Measurements from ENCODE around the gene AQP1. TPM values are rescaled to one million over a fixed set of nuclear protein-coding genes. Genes with fewer than 3 reads are reported as not detected.

Gene AQP1
- total RNA-seq, 1 experiment from 2014 or later, result not detected

DNA sequence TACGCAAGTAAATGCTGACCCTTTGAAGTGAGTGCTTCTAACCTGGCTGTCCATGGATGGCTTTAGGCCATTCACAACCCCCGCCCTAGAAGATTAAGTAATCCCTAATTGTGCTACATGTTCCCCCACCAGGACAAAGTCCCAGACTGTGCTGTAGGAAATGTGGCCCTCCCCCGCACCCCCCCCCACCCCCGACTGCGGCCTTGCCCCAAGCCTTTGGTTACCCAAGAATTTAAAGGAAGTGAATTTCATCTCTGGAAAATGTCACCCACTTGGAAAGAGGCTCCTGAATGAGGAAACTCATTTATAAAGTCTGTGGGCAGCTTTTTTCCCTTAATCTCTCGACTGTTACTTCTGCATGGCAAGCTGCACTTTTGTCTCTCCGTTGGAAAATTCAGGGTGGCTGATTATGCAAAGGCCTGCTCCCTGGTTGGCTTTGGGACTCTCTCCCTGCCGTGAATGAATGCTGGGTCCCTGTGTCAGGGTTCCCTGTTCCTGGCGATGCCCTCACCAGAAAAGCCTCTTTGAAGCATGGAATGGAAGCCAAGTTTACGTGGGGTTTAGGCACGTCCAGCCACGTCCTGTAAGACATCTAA, 31.4 kb upstream of the AQP1 start:
- in situ Hi-C loops (cut with HindIII; ENCODE audit: low sequenced_read_pairs), result no loop called here
- no peak for DNase-seq (ENCODE audit: low spot score)

DNA sequence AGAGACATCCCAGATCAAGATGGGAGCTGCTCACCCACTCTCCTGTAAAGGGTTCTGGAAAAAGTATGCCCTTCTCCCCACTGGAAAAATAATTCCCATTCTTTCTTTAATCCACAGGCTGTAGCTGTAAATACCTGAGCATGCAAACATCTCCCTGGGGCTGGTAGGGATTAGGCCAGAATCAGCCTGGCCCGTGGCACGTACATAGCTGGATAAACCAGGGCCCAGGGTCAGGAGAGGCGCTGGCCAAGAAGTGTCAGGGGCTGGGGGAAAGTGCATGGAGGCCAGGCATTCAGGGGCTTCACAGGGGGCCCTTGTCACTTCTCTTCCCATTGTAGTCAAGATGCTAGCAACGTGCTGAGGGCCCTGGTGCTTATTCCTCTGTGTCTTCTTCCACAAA, 30.7 kb upstream of the AQP1 start:
- in situ Hi-C loops (cut with HindIII; ENCODE audit: low sequenced_read_pairs), result no loop called here
- DNase-seq (ENCODE audit: low spot score), result no peak

- in situ Hi-C loops (cut with HindIII; ENCODE audit: low sequenced_read_pairs), result no loop called here
- no peak for DNase-seq (ENCODE audit: low spot score)
These were observed 30.2 kb upstream of the AQP1 start for GRCh38 chr7:30881448-30881847.

DNA sequence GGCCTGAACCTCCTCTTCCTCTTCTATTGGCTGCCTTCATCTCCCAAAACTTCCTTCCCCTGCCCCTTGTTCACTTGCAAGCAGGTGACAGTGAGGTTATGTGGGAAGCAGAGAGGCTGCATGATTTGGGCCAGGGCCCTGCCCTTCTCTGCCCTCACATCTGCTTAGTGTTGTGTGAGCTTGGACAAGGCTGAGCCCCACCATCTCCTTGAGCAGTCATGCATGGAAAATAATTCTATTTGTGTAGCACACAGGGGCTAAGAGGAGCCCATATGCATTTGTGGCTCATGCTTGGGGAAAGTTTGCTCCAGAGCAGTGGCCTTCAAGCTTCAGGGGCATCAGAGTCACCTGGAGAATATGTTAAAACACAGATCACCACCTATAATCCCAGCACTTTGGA, 26.8 kb upstream of the AQP1 start:
- in situ Hi-C loops (cut with HindIII; ENCODE audit: low sequenced_read_pairs), result no loop called here
- no peak for DNase-seq (ENCODE audit: low spot score)

DNA sequence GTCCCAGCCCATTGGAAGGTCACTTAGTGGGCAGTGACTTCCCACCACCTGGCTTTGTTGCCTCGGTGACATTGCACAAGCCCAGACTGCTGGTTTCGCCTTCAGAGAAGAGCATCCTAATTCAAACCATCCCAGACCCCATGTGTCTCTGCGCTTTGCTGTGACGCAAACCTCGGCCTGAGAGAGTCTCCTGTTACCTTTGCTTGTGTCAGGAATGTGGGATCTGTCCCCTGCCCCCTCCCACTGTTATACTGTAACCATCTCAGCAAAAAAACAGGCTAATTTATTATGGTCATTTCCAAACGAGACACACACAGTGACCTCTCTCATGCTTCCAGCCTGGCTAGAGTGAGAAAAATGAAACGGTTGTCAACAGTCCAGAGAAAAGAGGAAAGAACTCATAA, 25.0 kb upstream of the AQP1 start:
- no peak for DNase-seq (ENCODE audit: low spot score)
- in situ Hi-C loops (cut with HindIII; ENCODE audit: low sequenced_read_pairs), result no loop called here

DNA sequence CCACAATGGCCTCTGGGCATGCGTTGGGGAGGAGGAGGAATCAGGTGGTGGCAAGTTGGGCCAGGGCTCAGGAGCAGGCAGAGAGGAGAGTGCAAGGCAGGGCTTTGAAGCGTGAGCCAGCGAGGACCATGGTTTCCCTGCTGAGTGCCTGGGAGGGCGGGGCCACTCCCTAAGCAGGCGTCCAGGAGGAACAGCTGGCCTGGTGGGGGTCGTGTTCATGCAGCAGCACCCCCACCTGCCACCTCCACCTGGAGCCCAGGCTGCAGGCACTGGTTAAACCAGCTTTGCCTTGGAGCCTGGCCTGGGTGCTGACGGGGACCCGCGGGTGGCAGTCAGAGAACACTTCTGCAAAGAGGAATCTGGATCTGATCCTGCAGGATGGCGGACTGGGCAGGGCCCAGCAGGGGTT, 24.2 kb upstream of the AQP1 start:
- in situ Hi-C loops (cut with HindIII; ENCODE audit: low sequenced_read_pairs), result no loop called here
- DNase-seq (ENCODE audit: low spot score), result no peak

DNA sequence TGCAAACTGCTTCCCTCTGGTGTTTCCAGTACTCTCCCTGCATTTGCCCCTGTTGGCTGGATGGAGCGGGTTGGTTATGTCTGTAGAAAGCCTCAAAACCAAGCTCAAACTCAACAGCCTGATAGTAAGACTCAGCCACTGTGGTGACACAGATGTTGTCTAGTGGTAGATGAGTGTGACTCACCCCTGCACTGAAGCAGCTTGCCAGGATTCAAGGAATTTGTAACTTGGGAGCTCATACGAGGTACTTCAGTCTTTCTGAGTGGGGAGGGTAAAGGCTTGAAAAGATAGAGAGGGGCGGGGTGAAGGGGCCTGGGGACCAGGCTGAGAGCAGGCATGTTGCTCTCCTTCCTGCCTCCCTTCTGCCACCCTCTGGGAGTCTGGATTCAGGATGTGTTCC, 22.9 kb upstream of the AQP1 start:
- DNase-seq (ENCODE audit: low spot score), result no peak
- in situ Hi-C loops (cut with HindIII; ENCODE audit: low sequenced_read_pairs), result no loop called here

DNA sequence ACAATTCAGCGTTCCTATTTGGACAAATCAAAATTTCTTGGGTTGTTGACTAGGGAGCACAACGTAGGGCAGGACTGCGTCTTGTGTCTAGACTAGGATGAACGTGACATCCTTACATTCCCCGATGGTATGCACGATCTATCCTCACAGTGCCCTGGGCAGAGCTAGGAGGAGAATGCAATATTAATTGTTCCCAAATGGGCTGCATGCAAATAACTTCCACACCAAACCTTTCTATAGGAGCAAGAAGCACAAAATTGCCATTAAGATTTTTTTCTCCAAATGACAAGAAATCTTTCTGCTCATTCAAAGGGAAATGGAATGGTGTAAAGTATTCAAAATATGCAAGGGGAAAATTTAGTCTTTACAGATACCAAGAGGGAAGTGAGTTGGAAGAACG, 21.4 kb upstream of the AQP1 start:
- DNase-seq (ENCODE audit: low spot score), result no peak
- in situ Hi-C loops (cut with HindIII; ENCODE audit: low sequenced_read_pairs), result no loop called here

- no peak for DNase-seq (ENCODE audit: low spot score)
- in situ Hi-C loops (cut with HindIII; ENCODE audit: low sequenced_read_pairs), result no loop called here
These were observed 18.3 kb upstream of the AQP1 start for GRCh38 chr7:30893357-30893756.

DNA sequence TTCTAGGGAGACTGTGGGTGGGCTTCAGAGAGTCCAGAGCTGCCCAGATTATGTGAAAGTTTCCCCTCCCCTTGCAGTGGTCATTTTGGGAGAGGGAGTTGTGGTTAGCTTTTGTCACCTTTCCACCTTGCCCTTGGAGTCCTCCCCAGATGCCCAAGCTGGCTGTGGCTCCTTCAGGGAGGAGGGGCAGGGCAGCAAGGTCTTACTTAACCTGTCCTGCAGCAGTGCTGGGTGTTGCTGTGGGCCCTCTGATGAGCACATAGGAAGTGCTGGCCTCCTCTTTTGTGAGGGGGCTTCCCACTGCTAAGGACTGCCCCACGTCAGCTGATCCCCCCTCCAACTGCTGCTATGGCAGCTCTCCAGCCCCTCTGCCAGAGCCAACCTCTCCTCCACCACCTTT, 17.6 kb upstream of the AQP1 start:
- in situ Hi-C loops (cut with HindIII; ENCODE audit: low sequenced_read_pairs), result no loop called here
- DNase-seq (ENCODE audit: low spot score), result no peak

GRCh38 chr7:30894866-30895605, 16.6 kb upstream of the AQP1 start:
- in situ Hi-C loops (cut with HindIII; ENCODE audit: low sequenced_read_pairs), result no loop called here
- DNase-seq (ENCODE audit: low spot score), result no peak

DNA sequence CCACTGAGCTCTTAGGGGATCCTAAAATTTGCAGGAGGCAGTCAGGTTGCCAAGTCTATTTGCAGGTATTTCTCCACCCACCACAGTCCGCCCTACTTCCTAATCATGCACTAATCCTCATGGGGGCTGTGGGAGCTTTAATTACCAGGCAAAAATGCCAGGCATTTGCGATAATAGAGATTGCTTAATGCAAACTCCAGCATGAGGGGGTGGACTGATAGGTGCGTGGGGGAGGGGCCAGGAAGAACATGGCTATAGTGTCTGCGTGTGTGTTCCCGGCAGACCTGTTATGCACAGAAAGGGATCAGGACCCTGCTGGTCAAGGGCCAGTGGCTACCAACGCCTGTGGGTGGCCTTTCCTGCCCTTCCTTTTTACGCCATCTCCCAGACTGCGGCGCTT, 15.6 kb upstream of the AQP1 start:
- in situ Hi-C loops (cut with HindIII; ENCODE audit: low sequenced_read_pairs), result no loop called here
- no peak for DNase-seq (ENCODE audit: low spot score)

GRCh38 chr7:30896783-30897637, 14.6 kb upstream of the AQP1 start:
- in situ Hi-C loops (cut with HindIII; ENCODE audit: low sequenced_read_pairs), result no loop called here
- no peak for DNase-seq (ENCODE audit: low spot score)

GRCh38 chr7:30897770-30898169, 13.9 kb upstream of the AQP1 start:
- in situ Hi-C loops (cut with HindIII; ENCODE audit: low sequenced_read_pairs), result no loop called here
- no peak for DNase-seq (ENCODE audit: low spot score)

DNA sequence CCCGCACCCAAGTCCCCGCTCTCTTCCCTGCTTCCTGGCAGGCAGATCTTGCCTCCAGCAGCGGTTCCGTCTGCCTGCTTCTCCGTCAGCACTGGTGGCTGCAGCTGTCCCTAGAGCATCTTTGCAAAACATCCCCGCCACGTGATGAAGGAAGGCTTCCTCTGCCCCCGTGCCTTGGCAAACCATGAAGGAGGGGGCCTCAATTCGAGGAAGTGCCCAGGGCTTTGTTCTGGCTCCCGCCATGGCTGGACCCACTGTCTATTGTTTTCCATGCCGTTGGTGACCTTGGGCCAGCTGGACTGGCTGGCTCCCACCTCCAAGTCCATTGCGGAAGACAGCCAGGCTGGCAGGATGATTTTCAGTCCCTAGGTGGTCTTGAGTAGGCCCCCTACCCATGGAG, 13.2 kb upstream of the AQP1 start:
- in situ Hi-C loops (cut with HindIII; ENCODE audit: low sequenced_read_pairs), result no loop called here
- no peak for DNase-seq (ENCODE audit: low spot score)

- in situ Hi-C loops (cut with HindIII; ENCODE audit: low sequenced_read_pairs), result no loop called here
- no peak for DNase-seq (ENCODE audit: low spot score)
These were observed 12.6 kb upstream of the AQP1 start for GRCh38 chr7:30899066-30899465.

DNA sequence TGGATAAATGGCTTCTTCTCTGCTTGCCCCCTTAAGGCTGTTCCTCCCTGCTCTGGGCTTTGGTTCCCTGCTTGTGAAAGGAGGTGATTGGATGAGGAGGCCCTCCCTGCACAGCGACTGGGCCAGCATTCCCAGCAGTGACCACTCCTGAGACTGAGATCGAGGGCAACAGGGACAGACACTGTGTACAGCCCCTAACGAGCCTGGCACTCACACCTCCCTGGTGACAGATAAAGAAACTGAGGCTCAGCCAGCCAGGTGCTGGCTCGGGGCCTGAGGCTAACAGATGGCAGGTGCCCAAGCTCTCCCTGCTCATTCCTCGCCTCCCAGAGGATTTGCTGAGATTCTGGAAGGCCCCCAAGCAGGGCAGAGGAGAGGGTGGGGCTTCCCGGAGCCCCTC, 12.0 kb upstream of the AQP1 start:
- DNase-seq (ENCODE audit: low spot score), result no peak
- in situ Hi-C loops (cut with HindIII; ENCODE audit: low sequenced_read_pairs), result no loop called here

GRCh38 chr7:30900053-30900452, 11.6 kb upstream of the AQP1 start:
- no peak for DNase-seq (ENCODE audit: low spot score)
- in situ Hi-C loops (cut with HindIII; ENCODE audit: low sequenced_read_pairs), result no loop called here

- DNase-seq (ENCODE audit: low spot score), result no peak
- in situ Hi-C loops (cut with HindIII; ENCODE audit: low sequenced_read_pairs), result no loop called here
These were observed 10.8 kb upstream of the AQP1 start for GRCh38 chr7:30900803-30901362.

- DNase-seq (ENCODE audit: low spot score), result no peak
- in situ Hi-C loops (cut with HindIII; ENCODE audit: low sequenced_read_pairs), result no loop called here
These were observed 9.8 kb upstream of the AQP1 start for GRCh38 chr7:30901856-30902255.
